ENCODE results near the gene DCST2.

The DCST2 gene

DNA sequence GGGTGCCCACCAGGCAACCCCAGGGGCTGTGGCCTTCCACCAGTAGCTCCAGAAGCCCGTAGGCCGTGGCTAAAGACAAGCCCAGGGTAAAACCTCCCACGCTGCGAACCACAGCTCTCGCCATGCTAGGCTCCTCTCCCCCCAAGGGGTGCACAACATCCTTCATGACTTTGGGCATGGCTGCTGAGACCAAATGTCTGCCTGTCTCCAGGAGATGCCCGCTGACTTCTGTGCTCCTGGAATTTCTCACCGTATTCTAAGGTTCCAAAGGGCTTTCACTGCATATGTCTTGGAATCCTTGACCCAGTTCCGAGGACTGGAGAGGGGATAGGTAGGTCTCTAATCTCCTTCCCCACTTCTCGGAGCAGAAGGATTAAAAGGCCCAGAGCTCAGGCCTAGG, at the start of gene DCST2, which contains the start of gene DCST1:
Gene DCST2, minus strand, starts transcription at position 258 of the 400 bp plus-strand sequence. Its CDS starts 80 bp downstream, at position 178.
Gene DCST1, plus strand, starts transcription at position 301 of the 400 bp plus-strand sequence. CDS start 213 bp downstream, outside the sequence.
- no peak within 1 kb of the TSS for H3K4me2 ChIP-seq (ENCODE audit: low read depth, low read length, poor library complexity, severe bottlenecking)
- no peaks in the 10 kb centered on the region for H3K27me3 ChIP-seq (ENCODE audit: low read length)
- H2AFZ ChIP-seq (ENCODE audit: low read depth, low read length, severe bottlenecking) = no peak within 1 kb of the TSS
- H3K36me3 ChIP-seq (ENCODE audit: low read length) = no peaks in the 10 kb centered on the region
- no peaks in the 10 kb centered on the region for H3F3A ChIP-seq (ENCODE audit: insufficient read depth)
- H4K20me1 ChIP-seq (ENCODE audit: low read depth, low read length) = no peaks in the 10 kb centered on the region
- TF ChIP-seq, protein P1, sequence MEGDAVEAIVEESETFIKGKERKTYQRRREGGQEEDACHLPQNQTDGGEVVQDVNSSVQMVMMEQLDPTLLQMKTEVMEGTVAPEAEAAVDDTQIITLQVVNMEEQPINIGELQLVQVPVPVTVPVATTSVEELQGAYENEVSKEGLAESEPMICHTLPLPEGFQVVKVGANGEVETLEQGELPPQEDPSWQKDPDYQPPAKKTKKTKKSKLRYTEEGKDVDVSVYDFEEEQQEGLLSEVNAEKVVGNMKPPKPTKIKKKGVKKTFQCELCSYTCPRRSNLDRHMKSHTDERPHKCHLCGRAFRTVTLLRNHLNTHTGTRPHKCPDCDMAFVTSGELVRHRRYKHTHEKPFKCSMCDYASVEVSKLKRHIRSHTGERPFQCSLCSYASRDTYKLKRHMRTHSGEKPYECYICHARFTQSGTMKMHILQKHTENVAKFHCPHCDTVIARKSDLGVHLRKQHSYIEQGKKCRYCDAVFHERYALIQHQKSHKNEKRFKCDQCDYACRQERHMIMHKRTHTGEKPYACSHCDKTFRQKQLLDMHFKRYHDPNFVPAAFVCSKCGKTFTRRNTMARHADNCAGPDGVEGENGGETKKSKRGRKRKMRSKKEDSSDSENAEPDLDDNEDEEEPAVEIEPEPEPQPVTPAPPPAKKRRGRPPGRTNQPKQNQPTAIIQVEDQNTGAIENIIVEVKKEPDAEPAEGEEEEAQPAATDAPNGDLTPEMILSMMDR (IDR thresholded peaks at IDR 0.05; ENCODE audit: insufficient read depth, low read length, poor library complexity, severe bottlenecking) = no peak
- TF ChIP-seq EZH2phosphoT487 (conservative IDR thresholded peaks at IDR 0.05; ENCODE audit: low read length) = no peak
- no peak within 1 kb of the TSS for H3K27ac ChIP-seq (ENCODE audit: low read depth, low read length)
- no peaks in the 10 kb centered on the region for H3K79me2 ChIP-seq (ENCODE audit: insufficient read depth, low read length)
- no peak within 1 kb of the TSS for H3K9ac ChIP-seq (ENCODE audit: low read length)
- H3K4me3 ChIP-seq (ENCODE audit: insufficient read depth, low read length, poor library complexity, severe bottlenecking) = no peak within 1 kb of the TSS
- no peaks in the 10 kb centered on the region for H3K9me3 ChIP-seq (ENCODE audit: insufficient read depth, low read length)
- H3K9me2 ChIP-seq (replicated peaks; ENCODE audit: insufficient read depth, low read length) = no peaks in the 10 kb centered on the region

DNA sequence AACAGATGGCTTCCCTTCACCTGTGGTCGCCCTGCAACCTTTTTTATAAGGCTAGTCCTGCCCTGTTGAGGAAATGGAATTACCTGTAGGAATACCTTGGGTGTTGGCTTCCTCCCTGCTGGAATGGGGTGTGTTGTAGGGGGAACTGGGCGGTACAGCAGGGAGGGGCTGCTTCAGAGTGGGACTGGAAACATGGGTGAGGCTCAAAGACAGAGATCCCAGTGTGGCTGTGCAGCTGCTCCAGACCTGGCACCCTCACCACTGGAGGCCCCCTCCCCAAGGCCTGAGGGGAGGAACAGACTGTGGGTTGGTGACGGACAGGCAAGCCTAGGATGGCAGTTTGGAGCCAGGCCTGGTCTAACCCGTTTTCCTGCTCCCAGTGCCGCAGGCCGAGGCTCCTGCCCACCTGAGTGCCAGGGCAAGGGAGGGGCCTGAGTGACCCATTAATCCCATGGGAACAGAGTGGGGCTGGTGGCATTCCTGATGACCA, 49.5 kb upstream of the DCST2 start:
- no peaks in the 10 kb centered on the region for H3K36me3 ChIP-seq (ENCODE audit: low read length)
- no peaks in the 10 kb centered on the region for H3K79me2 ChIP-seq (ENCODE audit: insufficient read depth, low read length)
- H4K20me1 ChIP-seq (ENCODE audit: low read depth, low read length) = no peaks in the 10 kb centered on the region
- H3K9ac ChIP-seq (ENCODE audit: low read length) = no peak overlapping the region
- no peak overlapping the region for H3K27ac ChIP-seq (ENCODE audit: low read depth, low read length)
- no peaks in the 10 kb centered on the region for H3F3A ChIP-seq (ENCODE audit: insufficient read depth)
- H3K9me3 ChIP-seq (ENCODE audit: insufficient read depth, low read length) = no peaks in the 10 kb centered on the region
- no peaks in the 10 kb centered on the region for H3K27me3 ChIP-seq (ENCODE audit: low read length)
- TF ChIP-seq, protein P1 (IDR thresholded peaks at IDR 0.05; ENCODE audit: insufficient read depth, low read length, poor library complexity, severe bottlenecking) = no peak
- TF ChIP-seq EZH2phosphoT487 (conservative IDR thresholded peaks at IDR 0.05; ENCODE audit: low read length) = no peak
- no peaks in the 10 kb centered on the region for H3K9me2 ChIP-seq (replicated peaks; ENCODE audit: insufficient read depth, low read length)
- H2AFZ ChIP-seq (ENCODE audit: low read depth, low read length, severe bottlenecking) = no peak overlapping the region
- no peak overlapping the region for H3K4me2 ChIP-seq (ENCODE audit: low read depth, low read length, poor library complexity, severe bottlenecking)
- H3K4me3 ChIP-seq (ENCODE audit: insufficient read depth, low read length, poor library complexity, severe bottlenecking) = no peak overlapping the region

DNA sequence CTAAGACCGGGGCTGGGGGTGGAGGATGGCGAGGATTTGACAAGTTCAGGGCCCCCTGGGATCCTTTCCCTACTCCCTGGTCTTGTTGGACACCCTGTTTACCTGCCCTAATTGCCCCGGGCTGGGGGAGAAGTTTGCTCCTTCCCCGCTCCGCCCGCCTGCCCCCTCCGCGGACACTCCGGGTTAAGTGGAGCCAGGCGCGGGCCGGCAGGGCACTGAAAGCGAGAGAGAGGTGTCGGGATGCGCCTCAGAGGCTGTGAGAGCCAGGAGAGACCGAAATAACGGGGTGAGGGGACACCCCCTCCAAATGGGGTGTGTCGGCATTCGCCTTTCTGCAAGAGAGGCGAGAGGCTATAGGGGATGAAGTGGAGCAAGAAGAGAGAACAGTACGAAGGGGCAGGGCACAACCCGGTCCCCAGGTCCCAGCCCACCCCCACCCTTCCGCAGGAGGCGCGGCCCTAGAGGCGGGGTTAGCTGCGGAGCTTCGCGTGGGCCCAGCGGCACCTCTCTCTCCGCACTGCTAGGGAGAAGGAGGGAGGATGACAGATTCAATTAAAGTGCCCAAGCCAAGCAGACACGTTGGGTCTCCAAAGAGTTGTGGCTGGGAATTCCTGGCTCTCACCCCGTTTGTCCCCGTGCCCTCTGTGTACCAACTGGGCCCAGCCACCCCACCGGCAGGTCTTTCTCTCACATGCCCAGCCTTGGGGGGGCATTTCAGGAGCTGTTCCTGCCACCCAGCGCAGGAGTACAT, 48.9 kb upstream of the DCST2 start:
- no peaks in the 10 kb centered on the region for H3K36me3 ChIP-seq (ENCODE audit: low read length)
- no peak overlapping the region for H2AFZ ChIP-seq (ENCODE audit: low read depth, low read length, severe bottlenecking)
- no peak overlapping the region for H3K4me2 ChIP-seq (ENCODE audit: low read depth, low read length, poor library complexity, severe bottlenecking)
- H3F3A ChIP-seq (ENCODE audit: insufficient read depth) = no peaks in the 10 kb centered on the region
- no peak overlapping the region for H3K27ac ChIP-seq (ENCODE audit: low read depth, low read length)
- H3K9me3 ChIP-seq (ENCODE audit: insufficient read depth, low read length) = no peaks in the 10 kb centered on the region
- H3K9me2 ChIP-seq (replicated peaks; ENCODE audit: insufficient read depth, low read length) = no peaks in the 10 kb centered on the region
- H3K9ac ChIP-seq (ENCODE audit: low read length) = no peak overlapping the region
- H3K27me3 ChIP-seq (ENCODE audit: low read length) = no peaks in the 10 kb centered on the region
- TF ChIP-seq, protein P1 (IDR thresholded peaks at IDR 0.05; ENCODE audit: insufficient read depth, low read length, poor library complexity, severe bottlenecking) = no peak
- no peak for TF ChIP-seq EZH2phosphoT487 (conservative IDR thresholded peaks at IDR 0.05; ENCODE audit: low read length)
- H3K4me3 ChIP-seq (ENCODE audit: insufficient read depth, low read length, poor library complexity, severe bottlenecking) = no peak overlapping the region
- no peaks in the 10 kb centered on the region for H4K20me1 ChIP-seq (ENCODE audit: low read depth, low read length)
- H3K79me2 ChIP-seq (ENCODE audit: insufficient read depth, low read length) = no peaks in the 10 kb centered on the region

Measured in SU-DHL-6 (cell line).